HUES6 (cell line): ENCODE results near the gene LYSET.
"Not testable (repeated sequence)": the region's sequence is repeated elsewhere in the genome, so short reads cannot be mapped to it uniquely, and the experiment has no call there.

ENCODE experiments used
- H3K27ac ChIP-seq: 2 replicates; pipeline ENCODE4 v1.7.0; 2013; ENCODE audit warnings: low read depth, mild to moderate bottlenecking, low read length, inconsistent platforms
- H3K27me3 ChIP-seq: 2 replicates; pipeline ENCODE4 v1.6.1; 2013; ENCODE audit warnings: low read length; ENCODE audit not compliant: control insufficient read depth, insufficient read depth
- H3K36me3 ChIP-seq: 2 replicates; pipeline ENCODE4 v1.6.1; 2013; ENCODE audit warnings: low read length; ENCODE audit not compliant: control insufficient read depth, insufficient read depth
- H3K4me1 ChIP-seq: 2 replicates; pipeline ENCODE4 v1.6.1; 2013; ENCODE audit warnings: low read length; ENCODE audit not compliant: control insufficient read depth, insufficient read depth
- H3K4me3 ChIP-seq: 2 replicates; pipeline ENCODE4 v1.5.1; 2013; ENCODE audit warnings: low read depth, low read length
- H3K9ac ChIP-seq: one replicate; pipeline ENCODE4 v1.6.1; 2013; ENCODE audit warnings: mild to moderate bottlenecking, low read length
- H3K9me3 ChIP-seq: 2 replicates; pipeline ENCODE4 v1.6.1; 2013; ENCODE audit warnings: low read depth, low read length; ENCODE audit not compliant: control insufficient read depth, insufficient read depth

LYSET gene

GRCh38 chr14:93184391-93185348 lies at the start of gene LYSET, which contains the start of gene MOAP1:
Gene LYSET (plus strand): TSS chr14:93185317. CDS start chr14:93185406, 89 bp downstream.
Gene MOAP1 (minus strand): TSS chr14:93184897. CDS start chr14:93184242, 655 bp downstream.
- H3K27me3 ChIP-seq, result no peaks in the 10 kb centered on the region
- H3K27ac ChIP-seq, result peak within 1 kb of the TSS; percentile 81
- peak within 1 kb of the TSS; percentile 93 for H3K4me3 ChIP-seq
- H3K4me1 ChIP-seq, result no peaks in the 10 kb centered on the region
- H3K9ac ChIP-seq, result peak within 1 kb of the TSS; percentile 85
- H3K9me3 ChIP-seq, result no peaks in the 10 kb centered on the region
- peaks cover 31% of the 10 kb centered on the region for H3K36me3 ChIP-seq

GRCh38 chr14:93135399-93135798 lies 49.7 kb upstream of the LYSET start:
- H3K36me3 ChIP-seq, result no peaks in the 10 kb centered on the region
- no peak overlapping the region for H3K9ac ChIP-seq
- no peaks in the 10 kb centered on the region for H3K4me1 ChIP-seq
- no peak overlapping the region for H3K4me3 ChIP-seq
- no peak overlapping the region for H3K27ac ChIP-seq
- H3K9me3 ChIP-seq, result no peaks in the 10 kb centered on the region
- no peaks in the 10 kb centered on the region for H3K27me3 ChIP-seq

- H3K27ac ChIP-seq, result no peak overlapping the region
- H3K27me3 ChIP-seq, result no peaks in the 10 kb centered on the region
- H3K4me3 ChIP-seq, result no peak overlapping the region
- H3K9me3 ChIP-seq, result no peaks in the 10 kb centered on the region
- no peak overlapping the region for H3K9ac ChIP-seq
- H3K4me1 ChIP-seq, result no peaks in the 10 kb centered on the region
- no peaks in the 10 kb centered on the region for H3K36me3 ChIP-seq
These were observed 49.1 kb upstream of the LYSET start for GRCh38 chr14:93136009-93136408.

GRCh38 chr14:93136508-93136907 lies 48.6 kb upstream of the LYSET start:
- not testable (repeated sequence) for H3K36me3 ChIP-seq, H3K4me1 ChIP-seq, H3K4me3 ChIP-seq, H3K27me3 ChIP-seq, H3K27ac ChIP-seq, H3K9ac ChIP-seq, H3K9me3 ChIP-seq

DNA sequence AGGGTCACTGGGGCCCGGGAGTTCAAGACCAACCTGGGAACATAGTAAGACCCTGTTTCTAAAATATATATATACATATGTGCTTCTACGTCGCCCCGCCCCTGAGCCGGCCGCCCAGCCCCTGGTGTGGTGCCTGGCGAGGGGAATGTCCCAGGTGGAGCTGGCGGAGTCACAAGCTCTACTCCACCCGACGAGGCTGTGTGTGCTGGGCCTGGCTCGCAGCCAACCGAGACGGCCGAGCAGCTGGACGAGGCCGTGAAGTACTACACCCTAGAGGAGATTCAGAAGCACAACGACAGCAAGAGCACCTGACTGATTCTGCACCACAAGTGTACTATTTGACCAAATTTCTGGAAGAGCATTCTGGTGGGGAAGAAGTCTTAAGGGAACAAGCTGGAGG lies 47.3 kb upstream of the LYSET start:
- Histone ChIP-seq H3K9ac (no peak overlapping the region), H3K4me3 (no peak overlapping the region), H3K4me1 (no peaks in the 10 kb centered on the region), H3K27ac (no peak overlapping the region), H3K9me3 (no peaks in the 10 kb centered on the region), H3K36me3 (no peaks in the 10 kb centered on the region), H3K27me3 (no peaks in the 10 kb centered on the region)

- Histone ChIP-seq H3K27me3 (no peaks in the 10 kb centered on the region), H3K4me3 (no peak overlapping the region), H3K9me3 (no peaks in the 10 kb centered on the region), H3K36me3 (no peaks in the 10 kb centered on the region), H3K27ac (no peak overlapping the region), H3K4me1 (no peaks in the 10 kb centered on the region), H3K9ac (no peak overlapping the region)
These were observed 42.1 kb upstream of the LYSET start for GRCh38 chr14:93142854-93143652.

DNA sequence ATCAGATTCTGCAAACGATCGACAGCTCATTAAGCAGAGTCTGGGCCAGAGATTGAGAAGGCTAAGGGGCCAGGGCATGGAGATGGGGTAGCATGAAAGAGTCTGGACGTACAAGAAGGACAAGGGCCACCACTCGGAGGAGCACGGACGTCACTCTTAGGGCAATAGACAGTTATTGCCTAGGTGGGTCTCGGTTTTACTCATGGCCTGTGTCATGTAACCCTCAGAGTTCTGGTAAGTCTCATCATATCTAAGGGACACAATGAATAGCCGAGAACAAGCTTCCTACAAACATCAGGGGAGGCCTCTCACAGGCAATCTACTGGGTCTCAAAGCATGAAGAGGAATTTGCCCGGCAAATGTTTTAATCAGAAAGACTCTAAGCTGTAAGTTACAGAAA lies 39.0 kb upstream of the LYSET start:
- H3K4me3 ChIP-seq, result no peak overlapping the region
- H3K4me1 ChIP-seq, result no peaks in the 10 kb centered on the region
- H3K27ac ChIP-seq, result no peak overlapping the region
- H3K27me3 ChIP-seq, result no peaks in the 10 kb centered on the region
- H3K9me3 ChIP-seq, result no peaks in the 10 kb centered on the region
- H3K9ac ChIP-seq, result no peak overlapping the region
- H3K36me3 ChIP-seq, result no peaks in the 10 kb centered on the region

GRCh38 chr14:93148979-93149378 lies 36.1 kb upstream of the LYSET start:
- no peaks in the 10 kb centered on the region for H3K4me1 ChIP-seq
- H3K4me3 ChIP-seq, result no peak overlapping the region
- H3K9me3 ChIP-seq, result no peaks in the 10 kb centered on the region
- H3K36me3 ChIP-seq, result no peaks in the 10 kb centered on the region
- no peak overlapping the region for H3K9ac ChIP-seq
- no peaks in the 10 kb centered on the region for H3K27me3 ChIP-seq
- H3K27ac ChIP-seq, result no peak overlapping the region

DNA sequence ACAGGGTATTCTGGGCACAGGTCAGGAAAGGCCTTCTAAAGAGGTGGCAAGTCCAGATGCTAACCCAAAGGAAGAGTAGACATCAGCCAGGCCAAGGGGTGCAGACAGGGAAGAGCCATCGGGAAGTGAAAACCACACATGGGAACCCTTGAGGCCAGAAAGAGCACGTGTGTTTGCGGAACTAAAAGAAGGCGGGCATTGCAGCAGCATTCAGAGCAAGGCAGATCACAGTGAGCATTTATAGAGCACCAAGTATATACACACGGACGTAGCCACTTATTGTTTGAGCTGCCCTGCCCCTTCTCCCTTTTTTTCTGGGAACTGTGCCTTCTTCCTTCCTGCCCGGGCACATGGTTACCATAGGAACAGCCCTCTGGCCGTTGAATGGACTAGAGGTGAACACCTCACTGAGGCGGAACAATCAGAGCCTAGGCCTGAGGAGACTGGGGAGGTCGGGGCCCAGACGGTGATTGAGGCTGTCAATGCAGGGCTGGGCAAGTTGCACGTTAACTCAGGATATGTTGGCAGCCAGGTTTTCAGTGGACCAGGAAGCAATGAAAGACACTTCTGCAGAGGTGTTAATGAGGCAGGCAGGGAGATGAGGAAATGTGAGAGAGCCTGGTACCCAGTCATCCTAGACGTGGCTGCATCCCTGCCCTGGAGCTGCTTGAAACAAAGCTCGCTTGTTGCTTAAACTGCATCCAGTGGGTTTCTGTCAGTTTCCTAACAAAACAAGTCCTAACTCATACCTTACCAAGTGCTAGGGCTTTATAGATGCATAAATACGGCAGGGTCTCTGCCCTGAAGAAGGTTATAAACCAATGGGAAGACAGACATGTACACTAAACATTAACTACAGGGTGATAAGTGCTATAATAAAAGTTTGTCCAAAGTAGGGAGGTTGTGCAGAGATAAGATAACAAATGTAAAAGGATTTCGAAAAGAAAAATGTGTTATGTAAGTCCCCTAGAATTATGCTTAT lies 34.6 kb upstream of the LYSET start:
- Histone ChIP-seq H3K27me3 (no peaks in the 10 kb centered on the region), H3K4me3 (no peak overlapping the region), H3K9me3 (no peaks in the 10 kb centered on the region), H3K4me1 (no peaks in the 10 kb centered on the region), H3K36me3 (no peaks in the 10 kb centered on the region), H3K9ac (no peak overlapping the region), H3K27ac (no peak overlapping the region)

DNA sequence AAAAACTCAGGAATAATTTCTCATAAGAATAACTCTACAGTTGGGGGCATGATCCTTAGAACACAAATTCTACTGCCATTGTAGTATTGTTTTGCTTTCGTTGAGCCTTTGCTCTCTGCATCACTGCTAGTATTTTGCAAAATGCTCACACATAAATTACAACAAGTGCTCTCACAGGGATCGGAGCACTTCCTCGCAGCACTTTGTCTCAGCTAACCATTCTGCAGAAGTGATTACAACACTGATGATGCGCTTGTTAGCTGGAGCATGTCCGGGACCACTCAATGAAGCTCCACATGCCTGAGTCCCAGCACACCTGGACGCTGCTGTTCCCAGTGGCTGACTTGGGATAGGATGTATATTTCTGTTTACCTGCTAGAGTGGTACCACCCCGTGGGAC lies 32.0 kb upstream of the LYSET start:
- Histone ChIP-seq H3K27me3 (no peaks in the 10 kb centered on the region), H3K27ac (no peak overlapping the region), H3K4me3 (no peak overlapping the region), H3K36me3 (no peaks in the 10 kb centered on the region), H3K4me1 (no peaks in the 10 kb centered on the region; the same call in 1 of the 2 replicates), H3K9me3 (no peaks in the 10 kb centered on the region), H3K9ac (no peak overlapping the region)
